ENCODE measurements around the gene PRIM2. TPM values are rescaled to one million over a fixed set of nuclear protein-coding genes. Genes with fewer than 3 reads are reported as not detected.
"Not testable (repeated sequence)": the region's sequence is repeated elsewhere in the genome, so short reads cannot be mapped to it uniquely, and the experiment has no call there.

The PRIM2 gene, protein sequence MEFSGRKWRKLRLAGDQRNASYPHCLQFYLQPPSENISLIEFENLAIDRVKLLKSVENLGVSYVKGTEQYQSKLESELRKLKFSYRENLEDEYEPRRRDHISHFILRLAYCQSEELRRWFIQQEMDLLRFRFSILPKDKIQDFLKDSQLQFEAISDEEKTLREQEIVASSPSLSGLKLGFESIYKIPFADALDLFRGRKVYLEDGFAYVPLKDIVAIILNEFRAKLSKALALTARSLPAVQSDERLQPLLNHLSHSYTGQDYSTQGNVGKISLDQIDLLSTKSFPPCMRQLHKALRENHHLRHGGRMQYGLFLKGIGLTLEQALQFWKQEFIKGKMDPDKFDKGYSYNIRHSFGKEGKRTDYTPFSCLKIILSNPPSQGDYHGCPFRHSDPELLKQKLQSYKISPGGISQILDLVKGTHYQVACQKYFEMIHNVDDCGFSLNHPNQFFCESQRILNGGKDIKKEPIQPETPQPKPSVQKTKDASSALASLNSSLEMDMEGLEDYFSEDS
- total RNA-seq (2014; rRNA removed; shearing (Covaris generic)), result 9.9 and 14.8 TPM in 2 replicates
- polyA plus RNA-seq (2014; cell fraction: nucleus; rRNA removed), result 17.4 and 17.9 TPM in 2 replicates

- DNase-seq (ENCODE audit: extremely low read depth, low read depth), result peak; percentile 65
These were observed at the start of gene PRIM2 for GRCh38 chr6:57317060-57317943. Gene PRIM2 (plus strand): TSS chr6:57317630. CDS start chr6:57318446, 816 bp downstream.

GRCh38 chr6:57268294-57268640 is 49.2 kb upstream of the PRIM2 start:
- DNase-seq (ENCODE audit: extremely low read depth, low read depth), result no peak

GRCh38 chr6:57274113-57274824 is 43.2 kb upstream of the PRIM2 start:
- DNase-seq (ENCODE audit: extremely low read depth, low read depth), result not testable (repeated sequence)

DNA sequence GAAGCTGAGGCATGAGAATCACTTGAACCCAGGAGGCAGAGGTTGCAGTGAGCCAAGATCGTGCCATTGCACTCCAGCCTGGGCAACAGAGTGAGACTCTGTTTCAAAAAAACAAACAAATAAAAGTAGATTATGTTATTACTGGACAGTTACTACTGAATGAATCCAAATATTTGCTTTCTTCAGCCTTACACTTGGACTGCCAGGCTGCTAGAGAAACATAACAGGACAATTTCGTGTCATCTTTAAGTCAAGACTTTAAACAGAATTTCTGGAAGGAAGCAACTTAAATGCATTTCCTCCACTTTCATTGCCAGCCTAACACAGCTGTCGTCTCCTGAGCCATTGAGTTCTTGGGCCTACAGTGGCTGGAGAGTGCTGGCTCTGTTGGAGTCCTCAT is 42.0 kb upstream of the PRIM2 start:
- no peak for DNase-seq (ENCODE audit: extremely low read depth, low read depth)

DNA sequence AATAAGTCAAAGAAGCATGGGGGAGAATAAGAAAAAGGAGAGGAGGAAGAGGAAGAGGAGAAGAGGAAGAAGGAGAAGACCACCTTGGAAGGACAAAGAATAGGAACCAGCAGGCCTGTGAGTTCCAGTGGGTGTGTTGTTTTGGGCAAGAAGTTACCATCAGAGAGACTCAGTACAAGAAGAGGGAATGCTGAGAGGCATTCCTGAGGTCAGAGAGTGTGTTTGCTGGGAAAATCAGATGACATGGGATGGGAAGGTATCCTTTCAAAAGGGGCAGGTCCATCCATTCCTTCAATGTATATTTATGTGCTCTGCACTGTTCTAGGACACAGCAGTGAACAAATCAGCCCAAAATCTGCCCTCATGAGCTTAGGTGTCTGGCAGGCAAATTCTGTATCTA is 40.5 kb upstream of the PRIM2 start:
- no peak for DNase-seq (ENCODE audit: extremely low read depth, low read depth)

DNA sequence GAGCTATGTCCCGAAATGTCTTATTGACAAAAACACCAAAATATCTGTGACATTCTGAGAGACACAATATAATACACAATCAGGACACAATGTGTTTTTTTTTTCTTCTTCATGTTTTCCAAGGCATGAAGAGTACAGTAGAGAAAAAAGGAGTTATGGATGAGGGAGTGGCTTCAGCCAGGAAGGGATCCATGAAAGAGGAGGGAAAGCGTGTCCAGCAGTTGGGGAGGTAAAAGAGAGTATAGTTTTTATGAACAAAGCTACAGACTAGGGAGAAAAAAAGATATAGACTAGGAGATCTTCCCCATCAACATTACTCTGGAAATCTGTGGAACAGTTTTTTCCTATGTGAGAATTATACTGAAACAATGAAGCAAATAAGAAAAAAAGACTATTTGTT is 38.9 kb upstream of the PRIM2 start:
- no peak for DNase-seq (ENCODE audit: extremely low read depth, low read depth)

DNA sequence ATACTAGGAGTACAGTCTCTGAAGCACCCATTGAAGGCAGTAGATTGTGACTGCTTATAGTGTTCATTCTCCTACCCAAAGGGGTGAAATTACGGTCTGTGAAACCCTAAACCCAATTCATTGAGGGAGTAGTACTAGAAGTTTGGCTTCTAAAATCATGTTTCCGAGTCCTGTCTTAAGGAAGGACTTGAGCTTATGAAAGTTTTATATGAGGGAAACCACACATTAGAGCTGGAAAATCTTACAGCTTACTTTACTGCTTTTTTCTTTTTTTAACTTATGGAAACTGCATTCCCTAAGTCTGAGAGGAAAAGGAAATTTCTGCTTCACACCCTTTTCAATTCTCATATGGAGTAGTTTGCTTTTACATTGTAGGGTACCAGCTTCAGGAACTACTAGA is 38.4 kb upstream of the PRIM2 start:
- no peak for DNase-seq (ENCODE audit: extremely low read depth, low read depth)

DNA sequence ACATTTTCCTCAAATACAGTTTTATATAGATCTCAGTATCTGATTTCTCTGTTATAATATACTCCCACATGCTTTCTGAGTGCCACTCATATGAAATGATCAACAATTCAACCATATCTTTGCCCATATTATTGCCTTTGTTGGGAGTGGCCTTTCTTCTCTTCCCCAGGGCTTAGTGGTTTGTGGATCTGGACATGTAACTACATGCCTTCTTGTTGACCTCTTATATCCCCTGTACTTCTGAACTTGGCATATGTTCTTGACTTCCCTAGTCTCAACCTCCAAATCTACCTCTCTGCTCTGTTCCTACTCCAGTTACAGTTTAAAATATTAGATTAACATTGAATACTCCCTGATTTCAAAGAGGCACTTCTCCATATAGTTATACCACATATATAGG is 34.3 kb upstream of the PRIM2 start:
- DNase-seq (ENCODE audit: extremely low read depth, low read depth), result no peak

DNA sequence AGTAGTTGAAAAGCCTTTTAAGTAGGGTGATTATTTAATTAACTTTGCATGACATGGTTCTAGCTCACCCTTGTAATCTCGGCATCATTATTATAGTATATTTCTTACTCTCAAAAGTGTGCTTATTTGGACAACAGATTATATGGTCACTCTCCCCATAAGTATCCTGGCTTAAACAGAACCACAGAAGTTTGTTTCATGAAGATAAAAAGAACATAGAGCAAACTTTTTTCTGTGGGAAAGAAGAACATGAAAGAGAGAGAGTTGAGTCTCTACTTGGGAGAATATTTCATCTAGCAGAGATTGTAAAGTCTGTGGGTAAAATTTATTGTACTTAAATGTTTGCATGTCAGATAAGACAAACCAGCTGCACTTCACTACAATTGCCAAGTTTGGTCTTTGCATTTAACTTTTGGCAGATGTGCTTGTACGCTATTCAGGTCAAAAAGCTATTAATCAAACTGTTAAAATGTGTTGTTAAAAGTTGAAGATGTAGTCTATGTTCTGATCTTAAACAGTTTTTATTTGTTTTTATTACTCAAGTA is 33.4 kb upstream of the PRIM2 start:
- DNase-seq (ENCODE audit: extremely low read depth, low read depth), result no peak

- DNase-seq (ENCODE audit: extremely low read depth, low read depth), result not testable (repeated sequence)
These were observed 29.3 kb upstream of the PRIM2 start for GRCh38 chr6:57288136-57288535.

DNA sequence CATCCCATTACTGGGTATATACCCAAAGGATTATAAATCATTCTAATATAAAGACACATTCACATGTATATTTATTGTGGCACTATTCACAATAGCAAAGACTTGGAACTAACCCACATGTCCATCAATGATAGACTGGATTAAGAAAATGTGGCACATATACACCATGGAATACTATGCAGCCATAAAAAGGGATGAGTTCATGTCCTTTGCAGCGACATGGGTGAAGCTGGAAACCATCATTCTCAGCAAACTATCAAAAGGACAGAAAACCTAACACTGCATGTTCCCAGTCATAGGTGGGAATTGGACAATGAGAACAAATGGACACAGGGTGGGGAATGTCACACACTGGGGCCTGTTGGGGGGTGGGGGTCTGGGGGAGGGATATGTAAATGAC is 24.0 kb upstream of the PRIM2 start:
- DNase-seq (ENCODE audit: extremely low read depth, low read depth), result not testable (repeated sequence)

DNA sequence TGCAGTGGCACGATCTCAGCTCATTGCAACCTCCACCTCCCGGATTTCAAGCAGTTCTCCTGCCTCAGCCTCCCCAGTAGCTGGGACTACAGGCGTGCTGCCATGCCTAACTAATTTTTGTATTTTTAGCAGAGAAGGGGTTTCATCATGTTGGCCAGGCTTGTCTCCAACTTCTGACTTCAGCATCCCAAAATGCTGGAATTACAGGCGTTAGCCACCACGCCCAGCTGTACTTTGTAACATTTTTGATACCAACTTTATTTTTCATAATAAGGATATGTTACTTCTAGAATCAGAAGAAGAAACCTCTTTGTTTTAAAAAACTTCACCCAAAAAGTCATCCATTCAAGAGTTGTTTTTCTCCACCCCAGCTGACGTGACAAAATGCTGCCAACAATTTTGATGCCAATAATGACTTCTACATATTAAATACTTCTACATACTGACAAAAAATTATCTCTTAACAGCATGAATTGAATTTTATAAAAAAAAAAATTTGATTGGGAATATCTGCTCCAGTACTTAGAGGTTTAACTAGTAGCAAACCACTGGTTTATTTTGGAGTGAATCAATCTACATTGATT is 22.5 kb upstream of the PRIM2 start:
- no peak for DNase-seq (ENCODE audit: extremely low read depth, low read depth)

GRCh38 chr6:57297505-57297904 is 19.9 kb upstream of the PRIM2 start:
- DNase-seq (ENCODE audit: extremely low read depth, low read depth), result no peak

DNA sequence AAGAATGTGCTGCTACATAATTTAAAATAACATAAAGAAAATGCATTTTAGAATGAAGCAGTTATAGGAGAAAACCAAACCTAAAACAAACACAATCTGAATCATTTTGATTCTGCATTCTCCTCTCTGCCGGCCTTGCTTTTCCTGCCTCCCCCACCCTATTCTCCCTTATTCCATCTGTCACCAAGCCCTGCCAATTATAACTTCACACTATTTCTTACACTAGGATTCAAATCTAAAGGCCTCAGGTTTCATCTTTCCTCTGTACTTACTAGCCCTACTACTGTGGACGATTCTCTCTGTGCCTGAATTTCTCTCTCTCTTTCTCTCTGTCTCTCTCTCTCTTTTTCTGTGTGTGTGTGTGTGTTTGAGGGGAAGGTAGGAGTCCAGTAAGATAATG is 18.7 kb upstream of the PRIM2 start:
- DNase-seq (ENCODE audit: extremely low read depth, low read depth), result no peak

- DNase-seq (ENCODE audit: extremely low read depth, low read depth), result no peak
These were observed 15.7 kb upstream of the PRIM2 start for GRCh38 chr6:57301757-57302156.

GRCh38 chr6:57302477-57302876 is 15.0 kb upstream of the PRIM2 start:
- no peak for DNase-seq (ENCODE audit: extremely low read depth, low read depth)

- no peak for DNase-seq (ENCODE audit: extremely low read depth, low read depth)
These were observed 13.3 kb upstream of the PRIM2 start for GRCh38 chr6:57303931-57304681.

- DNase-seq (ENCODE audit: extremely low read depth, low read depth), result no peak
These were observed 12.3 kb upstream of the PRIM2 start for GRCh38 chr6:57305107-57305506.

DNA sequence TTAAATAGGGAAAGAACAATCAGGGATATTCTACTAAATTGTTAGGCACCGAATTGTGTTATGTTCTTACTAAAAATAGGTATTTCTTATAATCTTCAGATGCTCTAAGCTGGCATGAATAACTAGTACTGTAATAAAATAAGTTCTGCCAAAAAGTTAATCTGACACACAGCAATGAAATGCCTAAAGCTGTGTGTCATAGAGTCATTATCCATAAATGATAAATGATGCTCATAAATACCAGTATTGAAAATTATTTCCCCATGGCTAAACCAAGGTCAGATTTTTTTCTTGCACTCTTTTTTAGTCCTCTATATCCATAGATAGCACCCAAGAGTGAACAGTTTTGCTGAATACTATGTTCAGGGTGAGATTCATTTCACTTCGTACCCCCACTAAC is 11.7 kb upstream of the PRIM2 start:
- DNase-seq (ENCODE audit: extremely low read depth, low read depth), result no peak

All from NCI-H460 (cell line).